Measurements from ENCODE around the gene CRYGN. TPM values are rescaled to one million over a fixed set of nuclear protein-coding genes. Genes with fewer than 3 reads are reported as not detected.

Gene CRYGN
- total and polyA plus RNA-seq, 2 donors (not counting 1 experiment from before 2014, with no cell fraction given): 0.07 to 0.50 TPM

- TF ChIP-seq CTCF (conservative IDR thresholded peaks at IDR 0.05 in 1 of 2, IDR thresholded peaks at IDR 0.05 in 1 of 2; ENCODE audit: low read depth in 1 of 2, low read length in 2 of 2): no peak
- TF ChIP-seq EZH2 (IDR thresholded peaks at IDR 0.05; ENCODE audit: low read length, missing control alignments): no peak
- Histone ChIP-seq H3K9ac (ENCODE audit: insufficient read depth, low read length) (no peak within 1 kb of the TSS), H2AFZ (ENCODE audit: low read length) (no peak within 1 kb of the TSS), H3K36me3 (ENCODE audit: control insufficient read depth, insufficient read depth, low read length) (no peaks in the 10 kb centered on the region), H3K27me3 (ENCODE audit: control insufficient read depth, insufficient read depth, low read length) (peaks cover 41% of the 10 kb centered on the region), H3K4me3 (replicated peaks in 1 of 4; ENCODE audit: control extremely low read depth in 1 of 4, insufficient read depth in 1 of 4, low read depth in 3 of 4, low read length in 4 of 4) (peak within 1 kb of the TSS in 2 of 4 experiments; percentile 32 to 61), H3K79me2 (ENCODE audit: control insufficient read depth, insufficient read depth, low read length) (no peaks in the 10 kb centered on the region), H3K4me1 (ENCODE audit: control insufficient read depth, extremely low read depth, insufficient read depth, low read length) (no peaks in the 10 kb centered on the region), H3K4me2 (ENCODE audit: extremely low read depth, insufficient read depth, low read length) (no peak within 1 kb of the TSS), H3K9me3 (ENCODE audit: control insufficient read depth, insufficient read depth, low read depth, low read length) (no peaks in the 10 kb centered on the region), H4K20me1 (ENCODE audit: control insufficient read depth, extremely low read depth, insufficient read depth, low read length) (no peaks in the 10 kb centered on the region), H3K27ac (ENCODE audit: insufficient read depth, low read length) (no peak within 1 kb of the TSS)
- DNase-seq (ENCODE audit: low read depth in 2 of 2): no peak
Measured at GRCh38 chr7:151409667-151410404, 30.1 kb downstream of the CRYGN start, which contains the start of gene WDR86. Gene WDR86, minus strand, starts transcription at chr7:151410038. Its CDS starts 449 bp downstream, at chr7:151409589.

- H3K4me2 ChIP-seq (ENCODE audit: extremely low read depth, insufficient read depth, low read length): no peak overlapping the region
- peak in 1 of 2 donors; percentile 14 for DNase-seq (ENCODE audit: low read depth in 2 of 2)
- H4K20me1 ChIP-seq (ENCODE audit: control insufficient read depth, extremely low read depth, insufficient read depth, low read length): no peaks in the 10 kb centered on the region
- no peak overlapping the region for H3K27ac ChIP-seq (ENCODE audit: insufficient read depth, low read length)
- no peaks in the 10 kb centered on the region for H3K79me2 ChIP-seq (ENCODE audit: control insufficient read depth, insufficient read depth, low read length)
- H3K27me3 ChIP-seq (ENCODE audit: control insufficient read depth, insufficient read depth, low read length): peaks cover 36% of the 10 kb centered on the region
- H3K4me1 ChIP-seq (ENCODE audit: control insufficient read depth, extremely low read depth, insufficient read depth, low read length): no peaks in the 10 kb centered on the region
- no peak overlapping the region for H2AFZ ChIP-seq (ENCODE audit: low read length)
- no peak overlapping the region for H3K9ac ChIP-seq (ENCODE audit: insufficient read depth, low read length)
- peak overlapping the region in 1 of 4 experiments; percentile 52 for H3K4me3 ChIP-seq (replicated peaks in 1 of 4; ENCODE audit: control extremely low read depth in 1 of 4, insufficient read depth in 1 of 4, low read depth in 3 of 4, low read length in 4 of 4)
- H3K9me3 ChIP-seq (ENCODE audit: control insufficient read depth, insufficient read depth, low read depth, low read length): no peaks in the 10 kb centered on the region
- peak; percentile 79 for TF ChIP-seq EZH2 (IDR thresholded peaks at IDR 0.05; ENCODE audit: low read length, missing control alignments)
- no peak for TF ChIP-seq CTCF (conservative IDR thresholded peaks at IDR 0.05 in 1 of 2, IDR thresholded peaks at IDR 0.05 in 1 of 2; ENCODE audit: low read depth in 1 of 2, low read length in 2 of 2)
- H3K36me3 ChIP-seq (ENCODE audit: control insufficient read depth, insufficient read depth, low read length): no peaks in the 10 kb centered on the region
Measured at GRCh38 chr7:151408839-151409666, 30.9 kb downstream of the CRYGN start.

GRCh38 chr7:151408498-151408838, 31.5 kb downstream of the CRYGN start:
- H2AFZ ChIP-seq (ENCODE audit: low read length): no peak overlapping the region
- no peaks in the 10 kb centered on the region for H4K20me1 ChIP-seq (ENCODE audit: control insufficient read depth, extremely low read depth, insufficient read depth, low read length)
- no peaks in the 10 kb centered on the region for H3K4me1 ChIP-seq (ENCODE audit: control insufficient read depth, extremely low read depth, insufficient read depth, low read length)
- H3K4me2 ChIP-seq (ENCODE audit: extremely low read depth, insufficient read depth, low read length): no peak overlapping the region
- no peak overlapping the region for H3K27ac ChIP-seq (ENCODE audit: insufficient read depth, low read length)
- TF ChIP-seq CTCF (conservative IDR thresholded peaks at IDR 0.05 in 1 of 2, IDR thresholded peaks at IDR 0.05 in 1 of 2; ENCODE audit: low read depth in 1 of 2, low read length in 2 of 2): no peak
- H3K9ac ChIP-seq (ENCODE audit: insufficient read depth, low read length): no peak overlapping the region
- no peaks in the 10 kb centered on the region for H3K36me3 ChIP-seq (ENCODE audit: control insufficient read depth, insufficient read depth, low read length)
- H3K4me3 ChIP-seq (replicated peaks in 1 of 4; ENCODE audit: control extremely low read depth in 1 of 4, insufficient read depth in 1 of 4, low read depth in 3 of 4, low read length in 4 of 4): peak overlapping the region in 1 of 4 experiments; percentile 52
- H3K79me2 ChIP-seq (ENCODE audit: control insufficient read depth, insufficient read depth, low read length): no peaks in the 10 kb centered on the region
- H3K9me3 ChIP-seq (ENCODE audit: control insufficient read depth, insufficient read depth, low read depth, low read length): no peaks in the 10 kb centered on the region
- H3K27me3 ChIP-seq (ENCODE audit: control insufficient read depth, insufficient read depth, low read length): peaks cover 36% of the 10 kb centered on the region
- DNase-seq (ENCODE audit: low read depth in 2 of 2): no peak
